NCI-H128 (cell line): ENCODE results near the gene TMEM109.
"Not testable (repeated sequence)": the region's sequence is repeated elsewhere in the genome, so short reads cannot be mapped to it uniquely, and the experiment has no call there.

ENCODE experiments used
- DNase-seq: peaks from one replicate; lab custom pipeline; 2025; ENCODE audit not compliant: unreplicated experiment; lab: John Stamatoyannopoulos, UW

Gene TMEM109

GRCh38 chr11:60909680-60910280 lies 4.2 kb upstream of the TMEM109 start:
- DNase-seq, result not testable (repeated sequence)

DNA sequence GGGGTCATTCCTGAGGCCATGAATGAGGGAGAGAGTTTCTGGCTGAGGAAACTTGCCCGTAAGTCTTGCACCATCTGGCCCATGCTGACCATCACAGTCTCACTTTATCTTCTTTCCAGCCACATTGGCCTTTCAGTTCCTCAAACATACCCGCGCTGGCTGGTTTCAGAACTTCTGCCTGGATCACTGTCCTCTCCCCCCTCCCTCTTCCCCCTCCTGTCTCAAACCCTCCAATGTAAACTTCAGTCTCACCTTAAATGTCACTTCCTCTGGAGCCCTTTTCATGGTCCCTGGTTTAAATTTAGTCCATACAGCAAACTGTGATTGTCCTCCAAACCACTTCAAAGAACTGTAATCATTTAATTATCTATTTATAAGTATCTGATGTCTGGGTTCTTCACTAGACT lies 3.7 kb upstream of the TMEM109 start:
- no peak for DNase-seq

- no peak for DNase-seq
Measured at GRCh38 chr11:60910711-60911380, 3.1 kb upstream of the TMEM109 start.

DNA sequence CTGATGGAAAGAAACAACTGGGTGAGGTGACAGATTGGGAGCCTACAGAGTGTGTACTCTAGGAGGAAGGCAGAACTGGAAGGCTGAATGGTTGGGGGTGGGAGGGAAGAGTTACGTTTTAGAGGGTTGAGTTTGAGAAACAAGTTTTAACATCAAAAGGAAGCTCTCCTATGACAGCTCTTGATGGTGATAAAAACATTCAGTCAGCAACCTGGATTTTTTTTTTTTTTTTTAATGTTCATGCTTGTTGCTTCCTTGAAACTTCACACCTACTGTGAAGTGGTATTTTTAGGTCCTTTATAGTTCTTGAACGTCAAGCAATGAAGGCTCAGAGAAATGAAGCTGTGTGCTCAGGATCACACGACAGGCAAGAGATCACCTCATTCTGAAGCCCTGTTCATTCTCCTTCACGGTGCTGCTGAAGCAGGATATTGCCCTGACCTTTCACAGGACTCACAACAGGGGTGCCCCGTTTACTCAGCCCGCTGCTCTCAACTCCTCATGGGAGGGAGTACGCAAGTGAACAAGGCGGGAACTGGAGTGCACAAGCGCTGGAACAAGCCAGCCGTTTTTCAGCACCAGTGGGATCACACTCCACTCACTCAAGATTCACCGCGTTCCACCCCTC lies 1.6 kb upstream of the TMEM109 start:
- no peak for DNase-seq

GRCh38 chr11:60912851-60913528 lies 968 bp upstream of the TMEM109 start:
- no peak for DNase-seq

DNA sequence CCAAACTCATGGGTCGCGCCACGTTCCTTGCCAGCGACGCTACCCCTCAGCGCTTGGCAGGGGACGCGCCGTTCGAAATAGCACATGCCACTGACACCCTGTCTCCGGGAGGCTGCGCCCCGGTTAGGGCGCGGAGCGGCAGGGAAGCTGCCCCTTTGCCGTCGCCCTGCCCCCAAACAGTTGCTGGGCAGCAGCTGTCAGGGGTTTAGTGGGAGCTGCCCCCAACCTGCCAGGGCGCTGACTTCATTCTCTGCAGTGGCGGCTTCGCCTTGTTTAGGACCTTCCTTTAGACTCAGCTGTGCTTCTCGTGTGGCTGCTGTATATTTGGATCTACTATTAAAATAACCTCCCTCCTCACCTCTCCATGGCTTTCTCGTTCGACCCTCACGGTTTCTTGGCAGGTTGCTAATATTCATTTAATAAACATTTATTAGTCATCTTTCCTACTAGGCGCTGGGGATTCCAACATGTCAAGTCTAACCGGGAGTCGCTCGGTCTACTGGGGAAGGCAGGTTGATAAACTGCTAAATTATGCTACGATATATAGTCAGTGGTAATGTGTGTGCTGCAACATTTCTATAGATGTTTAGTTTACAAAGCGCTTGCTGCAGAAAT lies 782 bp downstream of the TMEM109 start:
- DNase-seq, result no peak

- DNase-seq, result no peak
Measured at GRCh38 chr11:60915248-60915914, 1.4 kb downstream of the TMEM109 start.

- no peak for DNase-seq
Measured at GRCh38 chr11:60916669-60917206, 2.8 kb downstream of the TMEM109 start.

DNA sequence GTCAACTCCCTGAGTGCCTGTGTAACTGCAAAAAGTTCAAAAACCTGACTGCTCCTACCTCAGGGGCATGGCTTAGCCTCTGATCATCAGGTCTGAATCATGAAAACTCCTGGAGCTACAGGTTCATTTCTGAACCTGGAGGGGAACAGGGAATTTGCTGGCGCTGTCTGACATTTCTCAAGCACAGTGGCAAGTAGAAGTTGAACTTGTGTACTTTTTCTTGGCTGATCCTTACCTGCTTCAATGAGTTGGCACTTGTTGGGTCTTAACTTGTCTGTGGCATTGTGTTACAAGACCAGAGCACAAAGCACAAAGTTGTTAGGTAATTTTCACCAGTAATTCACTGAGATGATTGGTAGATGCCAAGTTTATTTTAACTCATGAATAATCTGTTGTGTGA lies 3.3 kb downstream of the TMEM109 start:
- DNase-seq, result no peak

GRCh38 chr11:60918251-60918938 lies 4.4 kb downstream of the TMEM109 start:
- no peak for DNase-seq

GRCh38 chr11:60918939-60919265 lies 4.9 kb downstream of the TMEM109 start:
- DNase-seq, result no peak

- no peak for DNase-seq
Measured at GRCh38 chr11:60919320-60919719, 5.4 kb downstream of the TMEM109 start.

- no peak for DNase-seq
Measured at GRCh38 chr11:60919956-60920355, 6.0 kb downstream of the TMEM109 start.

DNA sequence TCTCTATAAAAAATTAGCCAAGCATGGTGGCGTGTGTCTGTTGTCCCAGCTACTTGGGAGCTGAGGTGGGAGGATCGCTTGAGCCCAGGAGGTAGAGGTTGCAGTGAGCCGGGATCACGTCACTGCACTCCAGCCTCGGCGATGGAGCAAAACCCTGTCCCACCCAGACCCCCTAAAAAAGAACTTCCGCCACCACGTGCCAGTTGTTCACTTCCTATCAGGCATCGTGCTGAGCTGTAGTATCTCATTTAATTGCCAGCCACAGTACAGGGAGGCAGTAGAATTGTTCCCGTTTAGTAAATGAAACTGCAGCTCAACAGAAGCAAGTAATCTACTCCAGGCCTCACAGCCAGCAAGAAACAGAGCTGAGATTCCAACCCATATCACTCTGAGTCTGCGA lies 7.3 kb downstream of the TMEM109 start:
- DNase-seq, result no peak

GRCh38 chr11:60921777-60922335 lies 7.9 kb downstream of the TMEM109 start:
- no peak for DNase-seq

- DNase-seq, result no peak
Measured at GRCh38 chr11:60922906-60923305, 8.9 kb downstream of the TMEM109 start.

DNA sequence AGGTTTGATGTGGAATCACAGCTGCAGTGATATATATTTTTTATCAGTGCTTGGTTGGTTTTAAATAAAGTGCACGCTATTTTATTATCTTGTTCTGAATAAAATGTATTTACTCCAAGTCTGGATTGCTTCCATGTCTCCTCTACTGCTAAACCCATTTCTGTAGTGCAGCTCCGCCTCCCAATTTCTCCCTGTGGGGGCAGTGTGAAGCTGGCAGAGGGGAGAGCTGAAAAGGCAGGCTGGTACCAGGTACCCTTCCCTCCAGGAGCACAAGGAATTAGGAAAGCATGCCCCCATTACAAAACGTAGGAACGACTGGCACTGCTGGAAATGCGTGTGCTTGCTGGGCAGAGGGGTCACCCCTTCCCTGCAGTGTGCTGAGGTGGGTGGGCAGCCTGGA lies 9.4 kb downstream of the TMEM109 start:
- no peak for DNase-seq

DNA sequence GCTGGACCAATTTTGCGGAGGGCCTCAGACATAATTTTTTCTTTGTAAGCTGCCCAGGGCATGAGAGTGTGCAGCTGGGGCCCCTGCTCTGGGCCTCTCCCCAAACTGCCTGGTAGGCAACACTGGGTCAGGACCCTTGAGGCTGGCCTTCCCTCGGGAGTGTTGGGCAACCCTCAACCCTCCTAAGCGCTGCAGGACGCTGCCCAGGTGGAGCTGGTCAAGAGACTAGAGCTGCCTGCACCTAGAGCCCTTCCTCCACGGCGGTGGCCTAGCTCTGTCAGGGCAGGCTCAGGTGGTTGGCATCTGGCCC lies 9.8 kb downstream of the TMEM109 start:
- DNase-seq, result no peak

DNA sequence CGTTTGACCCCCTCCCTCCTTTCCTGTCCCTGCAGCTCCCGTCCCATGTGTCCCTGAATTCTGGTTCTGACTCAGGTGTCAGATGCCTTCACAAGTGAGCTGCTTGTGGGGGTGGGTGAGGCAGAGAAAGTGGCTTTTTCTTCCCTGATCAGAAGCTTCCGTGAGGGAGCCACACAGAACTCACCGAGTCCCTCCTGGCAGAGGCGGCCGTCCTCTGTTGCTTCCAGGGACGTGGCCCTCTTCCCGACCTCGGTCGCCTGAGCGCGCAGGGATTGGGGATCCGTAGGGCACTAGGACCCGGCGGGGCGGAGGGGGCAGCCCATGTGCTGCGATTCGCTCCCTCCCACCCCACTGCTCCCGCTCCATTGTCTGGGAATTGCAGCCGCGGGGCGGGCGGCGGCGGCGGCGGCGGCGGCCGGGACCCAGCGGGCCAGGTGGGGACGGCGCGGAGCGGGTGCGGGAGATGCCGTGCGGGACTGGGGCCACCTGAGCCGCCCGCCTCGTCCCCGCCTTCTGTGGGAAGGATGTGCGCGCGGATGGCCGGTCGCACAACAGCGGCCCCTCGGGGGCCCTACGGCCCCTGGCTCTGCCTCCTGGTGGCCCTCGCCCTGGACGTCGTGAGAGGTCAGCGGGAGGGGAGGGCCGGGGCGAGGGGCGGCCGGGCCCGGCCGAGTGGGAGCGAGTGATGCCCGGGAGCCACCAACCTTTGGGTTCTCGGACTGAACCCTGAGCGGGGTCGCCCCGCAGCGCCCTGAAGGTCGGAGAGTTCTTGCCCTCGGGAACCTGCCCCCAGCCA lies 10.3 kb downstream of the TMEM109 start, which contains the start of gene TMEM132A:
Gene TMEM132A, plus strand, starts transcription at position 351 of the 796 bp plus-strand sequence. Its CDS starts 174 bp downstream, at position 525.
- DNase-seq, result peak; percentile 48
